HG03025 (cell line): ENCODE results near the gene AUNIP.
"Not testable (repeated sequence)": the region's sequence is repeated elsewhere in the genome, so short reads cannot be mapped to it uniquely, and the experiment has no call there.

Experiments used
- ATAC-seq: cut with Tn5 transposase; IDR thresholded peaks from one replicate; pipeline ENCODE4 v1.9.1; 2021; ENCODE audit warnings: mild to moderate bottlenecking, moderate library complexity; ENCODE audit not compliant: unreplicated experiment, low FRiP score

Gene AUNIP

DNA sequence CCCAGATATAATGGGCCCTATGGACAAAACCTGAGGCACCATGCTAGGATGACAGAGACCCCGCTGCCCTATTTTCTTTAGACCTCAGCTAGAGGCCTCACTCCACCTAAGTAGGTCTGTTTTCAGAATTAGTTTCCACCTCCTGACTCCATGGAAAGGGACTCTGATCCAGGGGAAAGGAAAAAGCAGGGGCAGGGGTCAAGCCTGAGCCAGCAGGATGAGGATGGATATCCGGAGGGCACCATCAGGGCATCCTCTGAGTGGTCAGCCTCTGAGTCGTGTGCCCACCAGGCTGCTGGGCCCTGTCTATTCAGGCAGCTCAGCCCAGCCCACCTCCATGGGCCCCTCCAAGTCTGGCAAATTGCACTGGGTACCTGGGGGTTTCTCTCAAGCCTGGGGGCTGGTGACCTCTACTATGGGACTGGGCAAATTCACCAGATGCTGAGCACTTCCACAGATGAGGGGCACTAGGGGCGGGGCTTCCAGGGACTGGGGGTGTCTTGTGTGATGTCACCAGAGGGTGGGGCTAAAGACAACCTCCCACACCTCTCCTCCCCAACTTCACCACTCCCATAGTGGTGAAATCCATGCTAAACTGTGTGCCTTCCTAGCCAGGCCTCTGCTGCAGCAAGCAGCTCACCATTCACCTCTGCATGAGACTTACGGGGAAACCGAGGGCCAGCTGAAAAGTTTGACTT, 10.8 kb upstream of the AUNIP start:
- no peak for ATAC-seq

DNA sequence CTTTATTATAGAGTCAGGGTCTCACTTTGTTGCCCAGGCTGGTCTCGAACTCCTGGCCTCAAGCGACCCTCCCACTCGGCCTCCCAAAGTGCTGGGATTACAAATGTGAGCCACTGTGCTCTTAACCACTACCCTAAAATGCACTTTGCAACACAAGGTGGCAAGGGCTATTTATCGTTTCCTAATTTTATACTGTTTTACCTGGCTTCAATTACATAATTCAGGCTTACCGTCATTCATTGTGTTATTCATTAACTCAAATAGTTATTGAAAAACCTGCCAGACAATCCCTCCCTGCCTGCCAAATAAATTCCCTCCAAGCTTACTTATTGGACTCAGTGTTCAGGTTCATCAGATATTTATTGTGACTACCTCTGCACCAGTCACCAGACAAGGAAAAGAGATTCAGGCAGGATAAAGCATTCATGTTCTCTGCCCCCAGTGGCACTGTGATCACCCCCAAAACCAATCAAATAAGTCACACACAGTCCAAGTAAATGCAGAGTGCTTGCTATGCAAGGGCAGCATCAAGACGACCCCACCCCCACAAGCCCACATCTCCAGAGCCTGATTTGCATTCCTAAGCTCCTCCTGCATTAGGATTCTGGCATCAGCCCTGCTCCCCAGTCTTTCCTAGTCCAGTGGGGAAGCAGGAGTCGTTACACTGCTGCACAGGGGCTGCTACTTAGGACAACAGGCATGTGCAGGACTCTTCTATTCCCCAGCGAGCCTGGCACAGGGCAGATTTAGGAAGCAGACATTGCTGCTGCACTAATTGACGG, 8.1 kb upstream of the AUNIP start:
- ATAC-seq: no peak

- ATAC-seq: no peak
Measured at GRCh38 chr1:25866288-25866687, 7.0 kb upstream of the AUNIP start.

DNA sequence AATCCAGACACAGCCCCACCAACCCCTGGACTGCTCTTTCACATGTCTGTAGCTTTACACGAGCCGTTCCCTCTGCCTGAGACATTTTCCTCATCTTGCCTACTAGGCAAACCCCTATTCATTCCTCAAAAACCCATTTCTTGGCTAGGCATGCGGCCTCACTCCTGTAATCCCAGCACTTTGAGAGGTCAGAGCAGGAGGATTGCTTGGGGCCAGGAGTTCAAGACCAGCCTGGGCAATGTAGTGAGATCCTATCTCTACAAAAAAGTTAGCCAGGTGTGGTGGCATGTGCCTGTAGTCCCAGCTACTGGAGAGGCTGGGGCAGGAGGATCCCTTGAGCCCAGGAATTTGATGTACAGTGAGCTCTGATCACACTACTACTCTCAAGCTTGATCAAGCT, 5.2 kb upstream of the AUNIP start:
- no peak for ATAC-seq

- no peak for ATAC-seq
Measured at GRCh38 chr1:25863486-25864262, 4.4 kb upstream of the AUNIP start.

- no peak for ATAC-seq
Measured at GRCh38 chr1:25862785-25863485, 3.7 kb upstream of the AUNIP start.

GRCh38 chr1:25861316-25862286, 2.3 kb upstream of the AUNIP start:
- no peak for ATAC-seq

DNA sequence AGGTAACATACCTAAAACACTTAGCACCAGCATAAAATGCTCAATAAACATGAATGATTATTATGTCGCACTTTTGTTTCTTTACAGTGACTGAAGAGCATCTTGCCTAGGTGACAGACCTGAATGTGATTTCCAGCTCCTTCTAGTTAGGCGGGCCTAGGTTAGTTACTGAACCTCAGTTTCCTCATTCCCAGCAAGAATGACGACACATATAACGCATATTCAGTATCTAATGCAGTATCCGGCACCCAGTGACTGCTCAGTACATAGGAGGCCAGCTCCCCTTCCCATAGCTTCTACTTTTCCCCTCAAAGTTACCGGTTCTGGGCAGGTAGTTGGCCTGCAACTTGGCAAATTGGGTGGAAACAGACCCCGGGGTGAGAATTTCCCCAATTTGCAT, 763 bp downstream of the AUNIP start:
- ATAC-seq: no peak

GRCh38 chr1:25856856-25857255, 2.4 kb downstream of the AUNIP start:
- no peak for ATAC-seq

GRCh38 chr1:25854554-25854953, 4.7 kb downstream of the AUNIP start:
- ATAC-seq: no peak

- ATAC-seq: no peak
Measured at GRCh38 chr1:25848531-25848930, 10.7 kb downstream of the AUNIP start.

DNA sequence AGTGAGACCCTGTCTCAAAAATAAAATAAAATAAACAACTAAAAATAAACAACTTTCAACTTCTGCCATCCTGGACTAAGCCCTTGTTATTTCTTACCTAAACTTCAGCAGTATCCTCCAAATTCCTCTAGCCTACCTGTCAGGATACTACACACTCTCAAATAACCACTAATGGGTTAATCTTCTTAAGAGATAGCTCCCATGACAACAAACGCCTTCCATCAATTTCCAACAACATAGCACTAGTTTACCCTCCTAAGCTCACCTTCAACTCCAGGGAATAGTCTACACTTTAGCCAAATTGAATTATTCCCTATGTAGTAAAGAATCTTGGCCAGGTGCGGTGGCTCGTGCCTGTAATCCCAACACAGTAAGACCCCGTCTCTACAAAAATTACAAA, 11.3 kb downstream of the AUNIP start:
- ATAC-seq: no peak

- no peak for ATAC-seq
Measured at GRCh38 chr1:25845664-25846063, 13.6 kb downstream of the AUNIP start.

DNA sequence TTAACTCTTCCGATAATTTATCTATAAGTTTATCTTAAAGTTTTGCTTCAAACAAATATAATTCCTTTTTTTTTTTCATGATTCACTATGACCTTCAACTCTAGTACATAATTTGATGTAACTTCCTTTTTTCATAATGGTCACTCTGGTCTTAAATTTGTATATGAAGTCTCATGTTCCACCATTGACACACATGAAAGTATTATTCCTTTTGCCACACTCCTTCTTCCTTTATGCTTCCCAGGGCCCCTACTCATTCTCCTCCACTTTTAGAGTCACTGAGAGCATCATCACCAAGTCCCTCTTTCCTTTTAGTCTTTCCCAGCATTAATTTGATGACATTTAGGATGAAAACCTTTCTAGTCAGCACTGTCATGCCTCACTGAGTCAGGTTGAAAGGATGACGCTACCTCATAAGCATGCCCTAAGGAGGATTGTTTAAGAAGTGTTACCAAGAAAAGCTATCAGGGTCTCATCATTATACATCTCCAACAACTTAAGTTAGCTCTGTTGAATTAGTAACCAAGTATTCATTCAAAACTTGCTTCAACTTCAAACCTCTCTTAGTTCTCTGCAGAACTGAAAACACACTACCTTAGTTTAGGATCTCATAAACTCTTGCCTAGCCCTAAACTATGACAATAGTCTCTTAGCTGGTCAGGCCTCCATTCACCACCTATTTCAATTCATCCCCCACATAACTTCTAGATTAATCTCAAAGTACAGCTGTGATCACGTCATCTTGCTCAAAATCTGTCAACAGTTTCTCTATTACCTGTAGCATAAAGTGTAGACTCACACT, 14.5 kb downstream of the AUNIP start:
- ATAC-seq: no peak

GRCh38 chr1:25843483-25843882, 15.8 kb downstream of the AUNIP start:
- ATAC-seq: no peak

DNA sequence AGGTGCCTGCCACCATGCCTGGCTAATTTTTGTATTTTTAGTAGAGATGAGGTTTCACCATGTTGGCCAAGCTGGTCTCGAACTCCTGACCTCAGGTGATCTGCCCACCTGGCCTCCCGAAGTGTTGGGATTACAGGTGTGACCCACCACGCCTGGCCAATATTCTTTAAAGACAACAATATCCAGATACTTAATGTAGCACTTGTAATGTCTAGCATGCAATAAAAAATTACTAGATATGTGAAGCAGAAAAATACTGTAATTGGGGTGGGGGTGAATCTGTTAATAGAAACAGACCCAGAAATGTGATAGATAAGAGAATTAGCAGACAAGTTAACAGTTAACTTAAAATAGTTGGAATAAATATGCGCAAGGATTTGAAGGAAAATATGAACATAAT, 19.4 kb downstream of the AUNIP start:
- ATAC-seq: not testable (repeated sequence)

GRCh38 chr1:25837262-25837875, 21.9 kb downstream of the AUNIP start:
- no peak for ATAC-seq

GRCh38 chr1:25836695-25837094, 22.6 kb downstream of the AUNIP start:
- no peak for ATAC-seq
